Vagina (tissue), 2 donors: ENCODE measurements around the gene KRTAP22-1. TPM values are rescaled to one million over a fixed set of nuclear protein-coding genes. Genes with fewer than 3 reads are reported as not detected.

Experiments
- DNase-seq, 2 donors: peaks; one replicate each; pipeline ENCODE4 v3.0.0-alpha.2; 2017; ENCODE audit errors: extremely low spot score in 2 of 2
- H3K27ac ChIP-seq: fragments of 200-600 bp; sonication (generic); one replicate; pipeline ENCODE4 v1.5.1; 2019
- H3K27me3 ChIP-seq: fragments of 200-600 bp; sonication (generic); one replicate; pipeline ENCODE4 v1.5.1; 2019
- H3K36me3 ChIP-seq, 2 donors: fragments of 200-600 bp; sonication (generic); one replicate each; pipeline ENCODE4 v1.5.1; 2017 to 2019
- H3K4me1 ChIP-seq: fragments of 200-600 bp; sonication (generic); one replicate; pipeline ENCODE4 v1.5.1; 2019
- H3K4me3 ChIP-seq, 2 donors: fragments of 200-600 bp; sonication (generic); 1 replicate in 1 of 2; 2 replicates in 1 of 2; pipeline ENCODE4 v1.5.1; 2016 to 2019
- H3K9me3 ChIP-seq: fragments of 200-600 bp; sonication (generic); one replicate; pipeline ENCODE4 v1.5.1; 2019
- CTCF ChIP-seq, 3 experiments: fragments of 450-650 bp in 2 of 3; fragments of 200-600 bp in 1 of 3; sonication (generic) in 1 of 3; IDR thresholded peaks; one replicate each; pipeline ENCODE4 v1.5.1; 2017 to 2019; ENCODE audit warnings: antibody characterized with exemption in 3 of 3, mild to moderate bottlenecking in 2 of 3, moderate library complexity in 2 of 3
- POLR2A ChIP-seq, 2 donors: fragments of 450-650 bp; IDR thresholded peaks; one replicate each; pipeline ENCODE4 v1.6.1; 2017; ENCODE audit warnings: antibody characterized with exemption in 2 of 2, mild to moderate bottlenecking in 2 of 2, moderate library complexity in 2 of 2
- POLR2AphosphoS5 ChIP-seq, 2 donors: sonication (generic); formaldehyde crosslinking; IDR thresholded peaks; one replicate each; pipeline ENCODE4 v1.9.0; 2017; ENCODE audit warnings: antibody characterized with exemption in 2 of 2, mild to moderate bottlenecking in 2 of 2, low read depth in 1 of 2; ENCODE audit not compliant: insufficient read depth in 1 of 2
- intact Hi-C: fragments of 100-400 bp; cut with DNase I; formaldehyde crosslinking; loops from one replicate; pipeline ENCODE4 v1.15.1; 2023
- total RNA-seq: library from RNA; depleted of rRNA; stranded (reverse); fragments of >200 nt; gene quantifications from one replicate; pipeline ENCODE4 v1.2.3, GENCODE V29; 2016

KRTAP22-1 gene
- total RNA-seq, 1 donor from 2014 or later: not detected

- Histone ChIP-seq H3K27me3 (no peaks in the 10 kb centered on the region), H3K4me3 (no peak overlapping the region), H3K27ac (no peak overlapping the region), H3K4me1 (no peaks in the 10 kb centered on the region), H3K36me3 (no peaks in the 10 kb centered on the region), H3K9me3 (no peaks in the 10 kb centered on the region)
- intact Hi-C loops: no loop called here
- DNase-seq: no peak
- no peak for TF ChIP-seq CTCF (IDR thresholded peaks at IDR 0.05)
- no peak for TF ChIP-seq POLR2A (IDR thresholded peaks at IDR 0.05)
- no peak for TF ChIP-seq POLR2AphosphoS5 (IDR thresholded peaks at IDR 0.05; ENCODE audit: insufficient read depth in 1 of 2, low read depth in 1 of 2)
Measured at GRCh38 chr21:30563072-30563471, 37.8 kb upstream of the KRTAP22-1 start.

GRCh38 chr21:30563630-30564029, 37.3 kb upstream of the KRTAP22-1 start:
- Histone ChIP-seq H3K27me3 (no peaks in the 10 kb centered on the region), H3K27ac (no peak overlapping the region), H3K9me3 (no peaks in the 10 kb centered on the region), H3K4me1 (no peaks in the 10 kb centered on the region), H3K36me3 (no peaks in the 10 kb centered on the region), H3K4me3 (no peak overlapping the region)
- intact Hi-C loops: no loop called here
- DNase-seq: no peak
- no peak for TF ChIP-seq POLR2AphosphoS5 (IDR thresholded peaks at IDR 0.05; ENCODE audit: insufficient read depth in 1 of 2, low read depth in 1 of 2)
- no peak for TF ChIP-seq CTCF (IDR thresholded peaks at IDR 0.05)
- TF ChIP-seq POLR2A (IDR thresholded peaks at IDR 0.05): no peak

- intact Hi-C loops: no loop called here
- no peaks in the 10 kb centered on the region for H3K9me3 ChIP-seq
- no peaks in the 10 kb centered on the region for H3K36me3 ChIP-seq
- no peak for DNase-seq
- no peaks in the 10 kb centered on the region for H3K27me3 ChIP-seq
- no peak overlapping the region for H3K4me3 ChIP-seq
- H3K27ac ChIP-seq: no peak overlapping the region
- no peaks in the 10 kb centered on the region for H3K4me1 ChIP-seq
- TF ChIP-seq POLR2A (IDR thresholded peaks at IDR 0.05): no peak
Measured at GRCh38 chr21:30567617-30568016, 33.3 kb upstream of the KRTAP22-1 start.

- Histone ChIP-seq H3K4me3 (no peak overlapping the region), H3K27me3 (no peaks in the 10 kb centered on the region), H3K9me3 (no peaks in the 10 kb centered on the region), H3K4me1 (no peaks in the 10 kb centered on the region), H3K27ac (no peak overlapping the region), H3K36me3 (no peaks in the 10 kb centered on the region)
- TF ChIP-seq POLR2AphosphoS5 (IDR thresholded peaks at IDR 0.05; ENCODE audit: insufficient read depth in 1 of 2, low read depth in 1 of 2): no peak
- TF ChIP-seq POLR2A (IDR thresholded peaks at IDR 0.05): no peak
- DNase-seq: no peak
- intact Hi-C loops: no loop called here
Measured at GRCh38 chr21:30577766-30578165, 23.1 kb upstream of the KRTAP22-1 start.

GRCh38 chr21:30579346-30579745, 21.5 kb upstream of the KRTAP22-1 start:
- intact Hi-C loops: no loop called here
- H3K4me3 ChIP-seq: no peak overlapping the region

More at GRCh38 chr21:30579346-30579745, 21.5 kb upstream of the KRTAP22-1 start:
- Histone ChIP-seq H3K36me3 (no peaks in the 10 kb centered on the region), H3K4me1 (no peaks in the 10 kb centered on the region), H3K9me3 (no peaks in the 10 kb centered on the region), H3K27me3 (no peaks in the 10 kb centered on the region), H3K27ac (no peak overlapping the region)
- no peak for DNase-seq
- TF ChIP-seq POLR2A (IDR thresholded peaks at IDR 0.05) (no peak), POLR2AphosphoS5 (IDR thresholded peaks at IDR 0.05; ENCODE audit: insufficient read depth in 1 of 2, low read depth in 1 of 2) (no peak), CTCF (IDR thresholded peaks at IDR 0.05) (no peak)
